Ishikawa (cell line): ENCODE measurements around the gene EGFLAM.

ENCODE experiments used
- CEBPB ChIP-seq: IDR thresholded peaks from 2 replicates; pipeline ENCODE4 v1.6.1; 2012
- FOXM1 ChIP-seq: IDR thresholded peaks from 2 replicates; pipeline ENCODE4 v1.6.1; 2012; ENCODE audit warnings: low read depth, borderline replicate concordance
- MAX ChIP-seq: IDR thresholded peaks from 2 replicates; pipeline ENCODE4 v1.6.1; 2012
- NFIC ChIP-seq: IDR thresholded peaks from 2 replicates; pipeline ENCODE4 v1.6.1; 2012
- REST ChIP-seq: IDR thresholded peaks from 2 replicates; pipeline ENCODE4 v1.6.1; 2012; ENCODE audit warnings: low read depth, mild to moderate bottlenecking
- TCF12 ChIP-seq: IDR thresholded peaks from 2 replicates; pipeline ENCODE4 v1.6.1; 2012; ENCODE audit warnings: low read depth
- USF1 ChIP-seq: IDR thresholded peaks from 2 replicates; pipeline ENCODE4 v1.6.1; 2012
- ZBTB7A ChIP-seq: IDR thresholded peaks from 2 replicates; pipeline ENCODE4 v1.6.1; 2012; ENCODE audit warnings: low read depth

The EGFLAM gene

GRCh38 chr5:38509185-38509584 is 250.8 kb downstream of the EGFLAM start:
- TF ChIP-seq TCF12 (no peak), REST (no peak), MAX (no peak), ZBTB7A (no peak), CEBPB (no peak), FOXM1 (no peak), NFIC (no peak), USF1 (no peak)
